ENCODE measurements around the gene RPS21. TPM values are rescaled to one million over a fixed set of nuclear protein-coding genes. Genes with fewer than 3 reads are reported as not detected.
A peak's percentile ranks its signal among the peaks of the same experiment; 100 is the strongest.

The RPS21 gene
- total and polyA plus RNA-seq, 2 experiments from 2014 or later, result 378 to 839 TPM

- peaks cover 36% of the 10 kb centered on the region for H3K4me1 ChIP-seq (ENCODE audit: low read depth)
- no peaks in the 10 kb centered on the region for H3K27me3 ChIP-seq
- no peak for TF ChIP-seq CTCF (IDR thresholded peaks at IDR 0.05; ENCODE audit: low read depth, low read length)
- no peak for DNase-seq (ENCODE audit: low read depth in 1 of 2, low spot score in 1 of 2)
- no peak overlapping the region for H3K4me3 ChIP-seq
- H3K27ac ChIP-seq, result no peak overlapping the region
- no peaks in the 10 kb centered on the region for H3K36me3 ChIP-seq
- H3K9me3 ChIP-seq (ENCODE audit: low read depth), result no peaks in the 10 kb centered on the region
Measured at GRCh38 chr20:62357681-62358080, 29.2 kb upstream of the RPS21 start.

- no peak overlapping the region for H3K27ac ChIP-seq
- no peaks in the 10 kb centered on the region for H3K9me3 ChIP-seq (ENCODE audit: low read depth)
- no peak overlapping the region for H3K4me3 ChIP-seq
- no peak for DNase-seq (ENCODE audit: low read depth in 1 of 2, low spot score in 1 of 2)
- H3K36me3 ChIP-seq, result no peaks in the 10 kb centered on the region
- no peak for TF ChIP-seq CTCF (IDR thresholded peaks at IDR 0.05; ENCODE audit: low read depth, low read length)
- H3K4me1 ChIP-seq (ENCODE audit: low read depth), result peaks cover 36% of the 10 kb centered on the region
- no peaks in the 10 kb centered on the region for H3K27me3 ChIP-seq
Measured at GRCh38 chr20:62358171-62359042, 28.5 kb upstream of the RPS21 start.

GRCh38 chr20:62359043-62359490 lies 27.8 kb upstream of the RPS21 start:
- Histone ChIP-seq H3K27ac (no peak overlapping the region), H3K4me1 (ENCODE audit: low read depth) (peaks cover 36% of the 10 kb centered on the region), H3K27me3 (no peaks in the 10 kb centered on the region), H3K36me3 (no peaks in the 10 kb centered on the region), H3K9me3 (ENCODE audit: low read depth) (no peaks in the 10 kb centered on the region), H3K4me3 (no peak overlapping the region)
- no peak for TF ChIP-seq CTCF (IDR thresholded peaks at IDR 0.05; ENCODE audit: low read depth, low read length)
- DNase-seq (ENCODE audit: low read depth in 1 of 2, low spot score in 1 of 2), result no peak

- no peaks in the 10 kb centered on the region for H3K27me3 ChIP-seq
- H3K36me3 ChIP-seq, result no peaks in the 10 kb centered on the region
- peak in 1 of 2 donors; percentile 69 for DNase-seq (ENCODE audit: low read depth in 1 of 2, low spot score in 1 of 2)
- peaks cover 42% of the 10 kb centered on the region for H3K4me1 ChIP-seq (ENCODE audit: low read depth)
- H3K27ac ChIP-seq, result no peak overlapping the region
- TF ChIP-seq CTCF (IDR thresholded peaks at IDR 0.05; ENCODE audit: low read depth, low read length), result no peak
- H3K4me3 ChIP-seq, result no peak overlapping the region
- no peaks in the 10 kb centered on the region for H3K9me3 ChIP-seq (ENCODE audit: low read depth)
Measured at GRCh38 chr20:62359491-62360121, 27.3 kb upstream of the RPS21 start.

- no peaks in the 10 kb centered on the region for H3K27me3 ChIP-seq
- TF ChIP-seq CTCF (IDR thresholded peaks at IDR 0.05; ENCODE audit: low read depth, low read length), result no peak
- H3K27ac ChIP-seq, result peak overlapping the region; percentile 75
- no peaks in the 10 kb centered on the region for H3K36me3 ChIP-seq
- H3K9me3 ChIP-seq (ENCODE audit: low read depth), result no peaks in the 10 kb centered on the region
- no peak for DNase-seq (ENCODE audit: low read depth in 1 of 2, low spot score in 1 of 2)
- H3K4me1 ChIP-seq (ENCODE audit: low read depth), result peaks cover 46% of the 10 kb centered on the region
- H3K4me3 ChIP-seq, result no peak overlapping the region
Measured at GRCh38 chr20:62360854-62361798, 25.8 kb upstream of the RPS21 start.

Measured in cardiac muscle cell (in vitro differentiated cells and primary cell).